HG03521 (cell line): ENCODE results near the gene RNF14.
A peak's percentile ranks its signal among the peaks of the same experiment; 100 is the strongest.
"Not testable (repeated sequence)": the region's sequence is repeated elsewhere in the genome, so short reads cannot be mapped to it uniquely, and the experiment has no call there.

Source experiments
- ATAC-seq: cut with Tn5 transposase; IDR thresholded peaks from one replicate; pipeline ENCODE4 v1.9.1; 2021; ENCODE audit warnings: mild to moderate bottlenecking, moderate library complexity; ENCODE audit not compliant: unreplicated experiment

The RNF14 gene, protein sequence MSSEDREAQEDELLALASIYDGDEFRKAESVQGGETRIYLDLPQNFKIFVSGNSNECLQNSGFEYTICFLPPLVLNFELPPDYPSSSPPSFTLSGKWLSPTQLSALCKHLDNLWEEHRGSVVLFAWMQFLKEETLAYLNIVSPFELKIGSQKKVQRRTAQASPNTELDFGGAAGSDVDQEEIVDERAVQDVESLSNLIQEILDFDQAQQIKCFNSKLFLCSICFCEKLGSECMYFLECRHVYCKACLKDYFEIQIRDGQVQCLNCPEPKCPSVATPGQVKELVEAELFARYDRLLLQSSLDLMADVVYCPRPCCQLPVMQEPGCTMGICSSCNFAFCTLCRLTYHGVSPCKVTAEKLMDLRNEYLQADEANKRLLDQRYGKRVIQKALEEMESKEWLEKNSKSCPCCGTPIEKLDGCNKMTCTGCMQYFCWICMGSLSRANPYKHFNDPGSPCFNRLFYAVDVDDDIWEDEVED

DNA sequence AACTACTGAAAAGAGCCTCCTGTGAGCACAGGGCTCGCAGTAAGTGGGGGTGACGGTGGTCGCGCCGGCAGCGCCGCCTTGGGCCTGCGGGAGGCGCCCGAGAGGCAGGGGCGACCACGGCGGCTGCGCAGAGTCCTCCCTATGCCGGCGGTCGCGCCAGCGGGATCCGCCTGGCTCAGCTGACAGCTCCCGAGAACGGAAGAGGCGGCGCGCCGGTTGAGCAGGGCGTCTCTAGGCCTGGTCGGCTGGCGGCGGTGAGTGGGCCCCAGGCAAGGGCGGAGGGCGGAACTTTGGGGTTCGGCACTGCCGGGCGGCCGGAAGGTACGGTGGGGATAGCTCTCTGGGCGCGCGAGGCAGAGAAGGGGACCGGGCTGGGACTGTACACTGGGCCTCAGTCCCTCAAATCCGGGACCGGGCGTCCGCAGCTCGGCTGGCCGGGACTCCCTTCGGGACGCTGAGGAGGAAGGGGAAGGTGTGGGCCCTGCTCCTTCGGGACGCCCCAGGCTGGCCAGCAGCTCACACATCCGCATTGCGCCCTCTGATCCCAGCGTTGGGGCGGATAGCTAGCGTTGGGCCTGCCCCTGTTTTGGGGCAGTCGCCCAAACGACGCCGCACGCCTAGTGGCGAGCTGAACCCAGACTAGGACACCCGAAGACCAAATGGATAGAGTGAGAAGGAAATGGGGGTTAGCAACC, at the start of gene RNF14:
Gene RNF14 (plus strand): TSS at position 192 of the 695 bp plus-strand sequence. CDS start 4,484 bp downstream, outside the sequence.
- ATAC-seq, result peak; percentile 92

DNA sequence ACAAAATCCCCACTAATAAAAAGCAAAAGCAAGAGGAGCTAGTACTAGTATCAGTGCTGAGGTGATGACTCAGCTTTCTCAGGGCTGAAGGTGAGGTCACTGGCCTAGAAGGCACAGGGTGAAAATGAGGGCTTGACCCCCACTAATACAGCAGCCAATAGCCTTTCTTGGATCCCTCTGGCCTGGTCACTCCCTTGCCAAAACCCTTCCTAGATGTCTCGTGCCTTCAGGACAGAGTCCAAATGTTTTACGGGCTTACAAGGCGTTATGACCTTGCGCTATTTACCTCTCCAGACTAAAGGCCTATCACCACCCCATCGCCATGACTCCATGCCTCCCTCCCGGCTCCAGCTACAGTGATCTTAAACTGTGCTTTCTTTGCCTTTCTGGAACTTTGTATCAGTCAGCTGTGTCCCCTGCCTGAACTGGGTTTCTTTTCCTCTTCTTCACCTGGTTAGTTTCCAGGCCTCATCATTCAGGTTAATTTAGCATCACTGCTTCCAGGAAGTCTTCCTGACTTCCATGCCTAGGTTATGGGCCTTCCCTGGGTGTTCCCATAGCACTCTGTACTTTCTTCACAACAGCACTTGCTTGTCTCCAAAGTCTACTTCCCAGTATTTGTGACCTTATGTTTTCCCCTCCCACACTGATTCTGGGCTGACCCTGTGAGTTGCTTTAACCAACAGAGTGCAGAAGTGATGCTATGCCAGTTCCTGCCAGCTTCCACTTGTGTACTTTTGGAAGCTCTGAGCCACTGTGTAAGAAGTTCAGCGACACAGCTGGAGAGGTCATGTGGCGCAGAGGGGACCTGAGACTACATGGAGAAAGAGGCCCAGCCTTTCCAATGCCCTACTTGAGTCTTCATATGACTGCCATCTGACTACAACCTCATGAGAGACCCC, 49.4 kb upstream of the RNF14 start:
- ATAC-seq, result no peak

DNA sequence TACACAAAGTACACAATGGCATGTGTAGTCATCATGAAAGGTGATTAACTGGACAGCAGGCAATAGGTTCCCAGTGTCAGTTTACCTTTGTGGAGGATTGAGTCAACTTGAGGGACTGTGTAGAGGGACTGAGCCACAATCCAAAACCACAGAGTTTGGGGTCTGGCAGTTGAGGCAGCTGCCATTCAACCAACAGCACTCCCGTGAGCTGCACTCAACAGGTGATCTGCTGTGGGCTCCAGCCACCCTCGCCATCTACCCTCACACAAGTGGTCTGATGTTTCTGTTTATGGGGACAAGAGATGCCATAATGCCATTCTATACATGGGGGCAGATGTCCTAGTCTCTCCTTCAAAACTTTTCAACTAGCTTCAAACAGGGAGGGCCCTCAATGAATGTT, 48.1 kb upstream of the RNF14 start:
- ATAC-seq, result no peak

DNA sequence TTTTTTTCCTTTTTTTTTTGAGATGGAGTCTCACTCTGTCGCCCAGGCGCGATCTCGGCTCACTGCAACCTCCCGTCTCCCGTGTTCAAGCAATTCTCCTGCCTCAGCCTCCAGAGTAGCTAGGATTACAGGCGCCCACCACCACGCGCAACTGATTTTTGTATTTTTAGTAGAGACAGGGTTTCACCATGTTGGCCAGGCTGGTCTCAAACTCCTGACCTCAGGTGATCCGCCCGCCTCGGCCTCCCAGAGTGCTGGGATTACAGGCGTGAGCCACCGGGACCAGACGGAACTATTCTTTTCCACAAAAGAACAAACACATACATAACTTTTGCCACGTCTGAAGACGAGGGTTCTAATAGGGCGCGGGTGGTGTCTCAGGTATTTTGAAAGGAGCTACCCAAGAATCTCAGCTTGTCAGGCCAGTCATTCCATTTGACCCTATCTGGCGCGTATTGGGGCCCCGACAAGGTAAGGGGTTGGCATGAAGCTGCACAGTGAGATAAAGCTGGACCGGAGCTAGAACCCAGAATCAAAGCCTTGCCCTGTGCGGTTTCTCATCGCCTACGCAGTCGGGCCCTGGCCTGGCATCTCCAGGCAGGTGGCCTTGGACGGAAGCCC, 46.0 kb upstream of the RNF14 start:
- not testable (repeated sequence) for ATAC-seq

DNA sequence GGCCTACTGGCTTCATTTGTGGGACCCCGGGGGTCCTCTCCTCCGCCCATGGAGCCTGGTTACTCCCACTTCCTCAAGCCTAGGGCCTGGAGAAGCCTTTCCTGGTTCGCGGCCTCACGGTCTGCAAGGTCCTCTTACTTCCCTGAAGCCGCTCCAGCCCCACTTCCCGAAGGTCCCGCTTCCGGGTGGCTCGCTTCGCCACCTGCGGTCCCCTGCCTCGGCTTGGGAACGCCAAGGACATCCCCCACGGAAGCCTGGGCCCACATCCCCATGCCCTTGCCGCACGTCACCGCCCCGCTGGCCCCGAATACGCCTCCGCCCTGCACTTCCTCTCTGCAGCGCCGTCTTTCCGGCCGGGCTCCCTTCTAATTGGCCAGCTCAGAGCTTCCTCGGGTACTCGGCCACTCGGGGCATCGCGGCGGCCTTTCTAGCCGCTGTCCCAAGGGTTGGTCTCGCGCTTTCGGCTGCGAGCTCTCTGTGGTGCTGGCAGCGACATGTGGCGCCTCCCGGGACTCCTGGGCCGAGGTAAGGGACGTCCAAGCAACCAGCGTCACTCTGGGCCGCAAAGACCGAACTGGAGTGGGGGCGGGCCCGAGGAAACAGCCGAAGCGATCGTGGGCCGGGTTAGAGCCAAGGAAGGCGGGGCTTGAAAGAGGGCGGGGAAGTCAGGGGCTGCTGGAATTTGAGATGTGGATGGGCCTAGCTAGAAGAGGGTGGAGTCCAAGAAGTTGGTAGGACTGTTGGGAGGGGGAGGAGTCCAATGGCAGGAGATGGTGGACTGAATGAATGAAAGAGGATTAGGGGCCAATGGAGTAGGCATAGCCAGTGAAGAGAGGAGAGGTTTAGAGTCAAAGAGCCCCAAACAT, 45.2 kb upstream of the RNF14 start, which contains the start of gene DELE1:
Gene DELE1 (plus strand): TSS at position 424 of the 866 bp plus-strand sequence. CDS start 71 bp downstream, at position 495.
- peak; percentile 97 for ATAC-seq

DNA sequence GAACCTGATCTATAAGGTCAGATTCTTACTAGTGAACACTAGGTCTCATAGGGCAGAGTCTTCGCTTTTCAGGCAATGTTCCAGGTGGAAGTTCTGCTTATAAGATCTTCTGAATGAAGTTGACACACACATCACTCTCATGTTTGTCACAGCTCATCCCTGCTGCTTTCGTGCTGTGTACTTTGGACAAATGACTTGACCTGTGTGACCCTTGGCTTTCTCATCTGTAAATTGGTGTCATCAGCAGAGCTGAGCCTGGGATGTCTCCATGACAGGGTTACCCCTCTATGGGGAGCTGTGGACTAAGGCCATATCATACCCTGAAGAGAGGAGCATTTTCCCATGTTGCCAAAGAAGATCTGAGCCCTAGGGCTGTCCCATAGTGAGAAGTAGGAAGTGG, 42.5 kb upstream of the RNF14 start:
- no peak for ATAC-seq

DNA sequence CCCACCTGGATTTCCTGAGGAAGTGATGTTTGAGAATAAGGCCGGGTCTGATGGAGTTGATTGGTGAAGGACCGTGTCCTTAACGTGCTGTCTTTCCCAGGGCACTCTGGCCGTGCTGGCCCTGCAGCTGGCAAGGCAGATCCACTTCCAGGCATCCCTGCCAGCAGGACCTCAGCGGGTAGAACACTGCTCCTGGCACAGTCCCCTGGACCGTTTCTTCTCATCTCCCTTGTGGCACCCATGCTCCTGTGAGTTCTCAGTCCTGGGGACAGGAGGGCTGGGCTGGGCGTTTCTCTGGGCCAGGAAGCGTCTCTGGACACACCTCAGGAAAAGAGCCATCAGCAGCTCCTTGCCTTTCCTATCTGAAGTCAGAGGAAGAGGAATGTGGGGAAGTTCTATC, 40.9 kb upstream of the RNF14 start:
- ATAC-seq, result no peak

DNA sequence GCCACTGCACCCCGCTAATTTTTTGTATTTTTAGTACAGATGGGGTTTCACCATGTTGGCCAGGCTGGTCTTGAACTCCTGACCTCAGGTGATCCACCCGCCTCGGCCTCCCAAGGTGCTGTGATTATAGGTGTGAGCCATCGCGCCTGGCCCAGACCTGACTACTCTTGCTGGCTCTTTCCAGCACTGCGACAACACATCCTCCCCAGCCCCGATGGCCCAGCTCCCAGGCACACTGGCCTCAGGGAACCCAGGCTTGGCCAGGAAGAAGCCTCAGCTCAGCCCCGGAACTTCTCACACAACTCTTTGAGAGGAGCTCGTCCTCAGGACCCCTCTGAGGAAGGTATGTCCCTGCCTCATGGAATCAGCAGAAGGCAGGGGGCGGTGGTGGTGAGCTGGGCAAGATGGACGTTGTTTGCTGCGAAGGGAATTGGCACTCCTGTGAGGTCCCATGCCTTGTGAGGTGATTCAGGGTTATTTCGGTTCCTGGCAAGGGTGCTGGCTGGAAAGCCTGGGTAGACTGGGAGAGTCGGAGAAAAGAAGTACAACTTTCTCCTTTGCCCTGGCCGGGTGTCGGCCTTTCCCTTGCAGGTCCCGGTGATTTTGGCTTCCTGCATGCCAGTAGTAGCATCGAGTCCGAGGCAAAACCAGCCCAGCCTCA, 39.4 kb upstream of the RNF14 start:
- ATAC-seq, result no peak

DNA sequence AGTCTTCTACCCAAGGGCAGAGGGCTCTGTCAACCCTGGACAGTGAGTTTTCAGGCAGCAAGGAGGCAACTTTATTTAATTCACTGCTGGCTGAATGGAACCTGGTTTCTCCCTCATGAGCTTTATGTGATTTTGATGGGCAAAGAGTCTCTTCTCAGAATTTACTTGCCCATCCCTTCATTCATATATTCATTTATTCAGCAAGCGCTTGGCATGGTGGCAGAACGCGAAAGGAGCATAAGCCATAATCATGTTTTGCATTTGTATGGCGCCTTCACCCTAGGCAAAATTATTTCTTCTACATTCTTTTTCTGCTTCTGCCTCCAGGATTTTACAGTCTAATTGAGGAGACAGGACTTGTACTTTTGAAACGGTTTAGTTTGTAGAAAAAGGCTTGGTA, 37.2 kb upstream of the RNF14 start:
- no peak for ATAC-seq

DNA sequence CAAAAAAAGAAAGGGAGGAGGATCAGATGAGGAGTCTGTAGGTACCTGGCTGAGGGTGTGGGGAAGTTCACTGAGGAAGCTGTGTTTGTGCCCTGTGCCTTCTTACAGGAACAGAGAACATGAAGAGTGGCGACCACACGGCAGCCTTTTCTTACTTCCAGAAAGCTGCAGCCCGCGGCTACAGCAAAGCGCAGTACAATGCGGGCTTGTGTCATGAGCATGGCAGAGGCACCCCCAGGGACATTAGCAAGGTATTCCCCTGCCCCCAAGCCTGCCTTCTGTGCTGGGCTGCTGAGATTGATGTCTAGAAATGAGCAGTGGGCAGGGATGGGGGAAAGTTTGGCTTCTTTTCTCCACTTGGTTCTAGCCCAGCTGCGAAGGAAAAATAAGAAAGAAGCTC, 35.8 kb upstream of the RNF14 start:
- no peak for ATAC-seq

DNA sequence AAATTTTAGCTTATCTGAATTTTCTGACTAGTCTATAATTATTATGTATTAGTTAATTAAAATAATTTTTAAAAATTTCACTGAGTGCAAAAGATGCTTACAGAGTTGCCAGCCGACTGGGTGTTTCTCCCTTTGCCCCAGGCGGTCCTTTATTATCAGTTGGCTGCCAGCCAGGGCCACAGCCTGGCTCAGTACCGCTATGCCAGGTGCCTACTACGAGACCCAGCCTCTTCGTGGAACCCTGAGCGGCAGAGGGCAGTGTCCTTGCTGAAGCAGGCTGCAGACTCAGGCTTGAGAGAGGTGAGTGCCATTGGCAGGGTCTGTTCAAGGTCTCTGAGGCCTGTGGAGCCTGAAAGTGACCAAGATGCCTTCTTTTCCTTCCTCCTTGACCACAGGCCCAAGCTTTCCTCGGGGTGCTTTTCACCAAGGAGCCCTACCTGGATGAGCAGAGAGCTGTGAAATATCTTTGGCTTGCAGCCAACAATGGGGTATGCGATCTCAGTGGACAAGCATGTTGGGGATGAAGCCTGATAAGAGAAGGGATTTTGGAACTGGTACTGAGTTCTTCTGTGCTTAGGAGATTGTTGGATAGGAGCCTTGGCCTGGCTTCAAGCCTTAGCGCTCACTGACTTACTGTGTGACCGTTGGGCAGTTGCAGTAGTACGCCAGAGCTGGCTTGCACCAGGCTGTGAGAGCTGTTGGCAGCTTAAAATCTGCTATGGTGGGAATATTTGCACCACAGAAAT, 34.6 kb upstream of the RNF14 start:
- ATAC-seq, result no peak

DNA sequence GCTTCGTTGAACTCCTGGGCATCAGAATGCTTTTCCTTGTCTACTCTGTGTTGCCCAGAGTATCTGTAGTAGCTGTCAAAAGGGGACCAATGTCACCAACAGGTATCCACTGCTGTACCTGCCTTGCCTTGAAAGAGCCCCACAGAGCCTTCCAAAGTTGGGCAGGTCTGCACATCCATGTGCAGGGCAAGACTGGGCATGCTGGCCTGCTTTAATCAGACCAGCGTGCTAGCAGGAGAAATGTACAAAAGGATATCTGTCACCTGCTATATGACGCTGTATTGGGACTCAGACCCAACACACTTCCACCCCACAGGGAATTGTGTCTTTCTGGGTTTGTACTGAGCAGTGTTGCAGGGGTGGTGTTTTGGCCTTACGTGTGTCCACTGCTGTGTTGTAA, 33.4 kb upstream of the RNF14 start:
- ATAC-seq, result no peak

DNA sequence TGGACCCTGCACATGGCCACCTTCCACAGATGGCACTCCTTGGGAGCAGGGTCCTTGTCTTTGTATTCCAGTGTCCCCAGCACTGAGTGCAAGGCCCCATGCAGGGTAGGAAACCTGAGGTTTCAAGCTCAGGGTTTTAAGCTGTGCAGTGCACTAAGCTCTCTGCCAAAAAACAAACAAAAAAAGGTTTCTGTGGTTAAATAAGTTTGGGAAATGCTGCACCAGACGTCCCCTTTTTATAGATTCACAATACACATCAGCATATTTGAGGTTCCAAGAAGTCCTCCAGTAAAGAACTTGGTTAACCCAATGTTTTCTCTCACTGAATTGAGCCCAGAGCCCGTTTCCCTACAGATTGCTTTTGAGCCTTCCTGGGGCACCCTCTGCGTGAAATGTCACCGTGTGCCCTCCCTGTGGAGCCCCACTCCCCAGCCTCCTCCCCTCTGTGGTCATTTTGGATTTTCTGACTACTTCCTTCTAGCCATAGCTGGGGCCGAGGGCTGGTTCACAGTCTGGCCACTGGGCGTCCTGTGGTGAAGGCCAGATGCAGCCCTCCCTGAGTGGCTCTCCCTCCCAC, 28.1 kb upstream of the RNF14 start:
- ATAC-seq, result no peak

DNA sequence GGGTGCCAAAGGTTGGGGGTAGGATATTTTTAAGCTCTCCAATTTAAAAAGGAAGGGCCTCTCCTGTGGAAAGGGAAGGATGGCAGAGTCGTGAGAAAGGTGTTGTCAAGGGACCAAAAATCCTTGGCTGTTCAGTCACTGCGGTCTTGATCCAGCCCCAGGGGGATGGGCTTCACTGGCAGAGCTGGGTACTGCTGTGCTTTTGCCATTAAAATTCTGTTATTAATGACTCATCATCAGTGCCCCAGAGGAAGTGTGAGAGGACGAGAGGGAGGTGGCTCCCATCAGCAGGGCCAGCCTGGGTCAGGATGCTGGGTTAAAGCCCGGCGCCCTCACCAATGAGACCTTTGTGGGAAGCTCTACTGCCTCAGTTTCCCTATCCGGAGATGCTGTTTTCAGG, 27.6 kb upstream of the RNF14 start:
- ATAC-seq, result no peak

DNA sequence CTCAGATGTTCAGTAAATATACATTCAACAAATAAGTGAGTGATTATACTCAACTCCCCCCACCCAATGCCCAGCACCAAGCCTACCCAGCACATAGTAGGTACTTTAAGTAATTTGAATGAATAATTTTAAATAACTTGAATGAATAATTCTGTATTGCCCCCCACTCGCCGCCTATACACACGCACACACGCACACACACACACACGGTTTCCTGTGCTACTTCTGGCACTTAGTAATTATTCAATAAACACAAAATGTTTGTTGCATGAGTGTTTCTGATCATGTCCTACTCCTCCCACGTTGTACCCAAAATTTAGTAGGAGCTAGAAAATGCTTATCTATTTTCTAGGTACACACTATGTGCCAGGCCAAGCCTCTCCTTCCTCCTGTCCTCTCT, 27.1 kb upstream of the RNF14 start:
- no peak for ATAC-seq

DNA sequence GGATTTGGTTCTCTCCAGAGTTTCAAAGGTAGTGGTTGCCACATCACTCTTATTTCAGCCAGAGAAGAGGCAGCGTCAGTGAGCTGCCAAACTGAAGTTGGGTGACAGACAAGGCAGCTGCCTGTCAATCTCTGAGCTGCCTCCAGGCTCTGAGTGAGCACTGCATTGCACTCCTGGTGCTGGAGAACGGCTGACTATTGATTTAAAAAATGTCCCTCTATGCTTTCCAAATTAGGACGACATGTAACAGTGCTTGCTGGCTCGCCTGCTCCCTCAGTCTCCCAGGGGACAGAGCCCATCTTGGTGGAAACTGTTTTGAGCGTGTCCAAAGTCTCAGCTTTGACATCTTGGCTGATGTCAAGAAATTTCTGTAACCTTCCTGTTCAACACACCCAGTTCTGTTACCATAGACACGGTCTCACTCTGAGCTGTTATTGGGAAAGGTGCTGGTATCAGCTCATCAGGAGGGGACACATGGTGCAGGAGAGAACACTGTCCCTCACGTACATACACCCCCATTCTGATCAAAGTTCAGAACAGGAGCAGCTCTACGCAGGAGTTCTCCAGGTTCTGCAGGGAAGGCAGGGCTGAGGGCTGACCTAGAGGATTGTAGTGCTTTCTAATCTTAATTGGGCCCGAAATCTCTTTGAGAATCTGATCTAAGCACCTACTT, 26.6 kb upstream of the RNF14 start:
- no peak for ATAC-seq

DNA sequence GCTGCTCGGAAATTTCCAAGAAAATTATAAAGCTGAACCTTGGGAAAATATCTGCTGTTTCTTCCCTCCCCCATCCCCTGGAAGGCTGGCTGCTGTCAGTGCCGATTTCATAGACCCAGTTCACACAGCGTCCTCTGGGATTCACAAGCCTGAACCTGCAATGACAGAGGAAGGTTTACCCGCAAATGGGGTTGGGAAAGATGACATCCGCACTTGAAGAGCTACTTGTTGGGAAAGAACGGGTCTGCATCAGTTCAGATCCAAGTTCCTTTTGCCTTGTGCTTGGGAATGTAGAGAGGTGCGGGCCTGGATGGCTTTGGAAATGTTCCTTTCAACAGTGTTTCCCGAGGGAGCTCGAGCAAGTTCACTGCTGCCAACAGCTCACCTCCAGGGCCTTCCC, 24.8 kb upstream of the RNF14 start:
- no peak for ATAC-seq
